H1 (cell line): ENCODE measurements around the gene EIF2B1. TPM values are rescaled to one million over a fixed set of nuclear protein-coding genes. Genes with fewer than 3 reads are reported as not detected.

Source experiments
- CTCF ChIA-PET: fragments of 300-600 bp; sonication (Branson Sonifier 250); formaldehyde crosslinking; loops from one replicate; lab custom pipeline; 2021; ENCODE audit not compliant: partially characterized antibody; lab: Charles Lee
- POLR2A ChIA-PET: fragments of 300-600 bp; sonication (Branson Sonifier 250); formaldehyde crosslinking; loops from one replicate; lab custom pipeline; 2021; ENCODE audit warnings: inconsistent platforms; ENCODE audit not compliant: partially characterized antibody; lab: Charles Lee
- DNase-seq, 2 experiments: peaks; one replicate each; pipeline versions ENCODE4 v3.0.0 to v3.0.0-alpha.2; 2010 to 2022; ENCODE audit warnings: low spot score in 2 of 2, low read depth in 1 of 2, mixed read lengths in 1 of 2
- FAIRE-seq: peaks from 2 replicates; lab custom pipeline; 2011; peaks lifted over from hg19 to GRCh38; lab: Jason Lieb, UNC
- H2AFZ ChIP-seq: 2 replicates; pipeline ENCODE4 v1.8.1; 2012; ENCODE audit warnings: low read length, inconsistent platforms
- H2AK5ac ChIP-seq: 2 replicates; pipeline ENCODE4 v1.6.1; 2013; ENCODE audit warnings: low read depth, low read length
- H2BK120ac ChIP-seq: replicated peaks from 2 replicates; pipeline ENCODE3; 2013; ENCODE audit warnings: low read depth, low read length, inconsistent platforms
- H2BK12ac ChIP-seq: 2 replicates; pipeline ENCODE4 v1.6.1; 2013; ENCODE audit warnings: low read depth, low read length
- H2BK15ac ChIP-seq: 2 replicates; pipeline ENCODE4 v1.6.1; 2013; ENCODE audit warnings: low read length
- H2BK20ac ChIP-seq: 2 replicates; pipeline ENCODE4 v1.6.1; 2013; ENCODE audit warnings: low read length
- H2BK5ac ChIP-seq: 2 replicates; pipeline ENCODE4 v1.6.1; 2013; ENCODE audit warnings: low read depth, low read length
- H3K14ac ChIP-seq: 2 replicates; pipeline ENCODE4 v1.6.1; 2013; ENCODE audit warnings: inconsistent platforms; ENCODE audit not compliant: insufficient read length
- H3K18ac ChIP-seq: 2 replicates; pipeline ENCODE4 v1.6.1; 2013; ENCODE audit warnings: low read length; ENCODE audit errors: extremely low read depth
- H3K23ac ChIP-seq: 2 replicates; pipeline ENCODE4 v1.6.1; 2013; ENCODE audit warnings: inconsistent platforms; ENCODE audit not compliant: insufficient read length
- H3K23me2 ChIP-seq: 2 replicates; pipeline ENCODE4 v1.6.1; 2013; ENCODE audit warnings: low read depth, low read length
- H3K27ac ChIP-seq: 2 replicates; pipeline ENCODE4 v1.6.1; 2011; ENCODE audit warnings: low read depth, low read length, inconsistent platforms
- H3K27me3 ChIP-seq, 4 experiments: replicated peaks in 1 of 4; 1 replicate in 1 of 4; 2 replicates in 3 of 4; pipeline versions ENCODE4 v1.6.1 to v1.8.1; 2011 to 2013; ENCODE audit warnings: low read length in 3 of 4, mild to moderate bottlenecking in 3 of 4, inconsistent platforms in 2 of 4, mixed read lengths in 2 of 4, moderate library complexity in 1 of 4; ENCODE audit not compliant: control insufficient read depth in 3 of 4, insufficient read depth in 3 of 4; ENCODE audit errors: extremely low read depth in 1 of 4
- H3K36me3 ChIP-seq, 4 experiments: 2 replicates each; pipeline versions ENCODE4 v1.6.1 to v1.8.1; 2011 to 2013; ENCODE audit warnings: mild to moderate bottlenecking in 4 of 4, low read length in 3 of 4, moderate library complexity in 2 of 4, control low read depth in 1 of 4, inconsistent platforms in 1 of 4; ENCODE audit not compliant: insufficient read depth in 4 of 4, control insufficient read depth in 2 of 4
- H3K4ac ChIP-seq: replicated peaks from 2 replicates; pipeline ENCODE3; 2013; ENCODE audit warnings: low read length, low read depth, mixed read lengths, inconsistent platforms; ENCODE audit not compliant: insufficient read length
- H3K4me1 ChIP-seq, 4 experiments: replicated peaks in 1 of 4; 1 replicate in 1 of 4; 2 replicates in 3 of 4; pipeline versions ENCODE4 v1.6.1 to v1.8.1; 2011 to 2013; ENCODE audit warnings: low read length in 3 of 4, inconsistent platforms in 2 of 4, mixed read lengths in 1 of 4; ENCODE audit not compliant: insufficient read depth in 4 of 4, control insufficient read depth in 3 of 4
- H3K4me2 ChIP-seq, 2 experiments: 2 replicates each; pipeline versions ENCODE4 v1.6.1 to v1.8.1; 2011 to 2013; ENCODE audit warnings: low read depth in 2 of 2, low read length in 2 of 2, control low read depth in 1 of 2, inconsistent platforms in 1 of 2, mild to moderate bottlenecking in 1 of 2; ENCODE audit not compliant: insufficient read depth in 1 of 2
- H3K4me3 ChIP-seq, 4 experiments: fragments of 200-600, 300-600 bp in 1 of 4; sonication (generic), shearing (Covaris generic), sonication (Bioruptor Twin) in 1 of 4; 2 replicates each; pipeline versions ENCODE4 v1.5.1 to v1.8.1; 2011 to 2016; ENCODE audit warnings: low read length in 4 of 4, low read depth in 3 of 4, control low read depth in 2 of 4, inconsistent platforms in 2 of 4, mild to moderate bottlenecking in 2 of 4, mixed read lengths in 1 of 4, moderate library complexity in 1 of 4; ENCODE audit not compliant: insufficient read depth in 2 of 4; ENCODE audit errors: extremely low read depth in 1 of 4
- H3K56ac ChIP-seq: replicated peaks from 2 replicates; pipeline ENCODE3; 2013; ENCODE audit warnings: low read depth, mild to moderate bottlenecking, mixed read lengths, low read length, inconsistent platforms; ENCODE audit not compliant: insufficient read length
- H3K79me1 ChIP-seq: 2 replicates; pipeline ENCODE4 v1.6.1; 2013; ENCODE audit warnings: low read depth, low read length, control low read depth
- H3K79me2 ChIP-seq, 2 experiments: 2 replicates each; pipeline versions ENCODE4 v1.6.1 to v1.8.1; 2012 to 2013; ENCODE audit warnings: low read length in 2 of 2, mild to moderate bottlenecking in 2 of 2, inconsistent platforms in 1 of 2; ENCODE audit not compliant: insufficient read depth in 2 of 2, control insufficient read depth in 1 of 2
- H3K9ac ChIP-seq, 4 experiments: replicated peaks in 1 of 4; 1 replicate in 1 of 4; 2 replicates in 3 of 4; pipeline versions ENCODE4 v1.6.1 to v1.8.1; 2011 to 2013; ENCODE audit warnings: low read depth in 3 of 4, low read length in 3 of 4, control low read depth in 2 of 4, mild to moderate bottlenecking in 2 of 4, moderate library complexity in 2 of 4, inconsistent platforms in 1 of 4; ENCODE audit errors: extremely low read depth in 1 of 4
- H3K9me3 ChIP-seq, 2 experiments: 2 replicates each; pipeline versions ENCODE4 v1.6.1 to v1.8.1; 2012 to 2013; ENCODE audit warnings: mild to moderate bottlenecking in 2 of 2, moderate library complexity in 2 of 2, control low read depth in 1 of 2, inconsistent platforms in 1 of 2, low read depth in 1 of 2, low read length in 1 of 2, mixed read lengths in 1 of 2; ENCODE audit not compliant: insufficient read depth in 2 of 2
- H4K20me1 ChIP-seq, 2 experiments: replicated peaks in 1 of 2; 2 replicates each; pipeline versions ENCODE3 to v1.8.1; 2011 to 2013; ENCODE audit warnings: inconsistent platforms in 2 of 2, low read length in 2 of 2, mild to moderate bottlenecking in 1 of 2; ENCODE audit not compliant: insufficient read depth in 2 of 2, control insufficient read depth in 1 of 2
- H4K5ac ChIP-seq: 2 replicates; pipeline ENCODE4 v1.6.1; 2013; ENCODE audit warnings: low read length, low read depth, mixed read lengths, inconsistent platforms; ENCODE audit not compliant: insufficient read length
- H4K8ac ChIP-seq: 2 replicates; pipeline ENCODE4 v1.8.0; 2013; ENCODE audit warnings: mild to moderate bottlenecking, moderate library complexity, low read length, inconsistent platforms; ENCODE audit not compliant: insufficient read depth; ENCODE audit errors: extremely low read depth
- H4K91ac ChIP-seq: replicated peaks from 2 replicates; pipeline ENCODE3; 2013; ENCODE audit warnings: low read length, mixed read lengths, inconsistent platforms; ENCODE audit not compliant: insufficient read length
- CHD1 ChIP-seq: IDR thresholded peaks from 2 replicates; pipeline ENCODE4 v1.6.1; 2012; ENCODE audit warnings: low read depth, low read length, improper control_type of control experiment
- CHD2 ChIP-seq: IDR thresholded peaks from 2 replicates; pipeline ENCODE4 v1.6.1; 2012; ENCODE audit warnings: low read length, improper control_type of control experiment
- CTCF ChIP-seq, 3 experiments: IDR thresholded peaks; 1 replicate in 2 of 3; 2 replicates in 1 of 3; pipeline versions ENCODE4 v1.5.1 to v1.6.1; 2011; ENCODE audit warnings: low read length in 3 of 3, mild to moderate bottlenecking in 3 of 3, inconsistent platforms in 2 of 3, low read depth in 1 of 3, moderate library complexity in 1 of 3; ENCODE audit not compliant: insufficient read depth in 1 of 3; ENCODE audit errors: control extremely low read depth in 1 of 3
- EZH2 ChIP-seq: fragments of 200-600 bp; sonication (generic); IDR thresholded peaks from 2 replicates; pipeline ENCODE4 v1.7.1; 2012; ENCODE audit warnings: low read depth, mild to moderate bottlenecking, moderate library complexity, low read length, inconsistent platforms; ENCODE audit not compliant: severe bottlenecking
- HDAC6 ChIP-seq: IDR thresholded peaks from one replicate; pipeline ENCODE4 v1.7.1; 2012; ENCODE audit warnings: low read depth, mild to moderate bottlenecking, inconsistent platforms, low read length, moderate library complexity
- JUN ChIP-seq: IDR thresholded peaks from 2 replicates; pipeline ENCODE4 v1.6.1; 2011; ENCODE audit warnings: low read depth, mild to moderate bottlenecking, improper control_type of control experiment, low read length
- MAFK ChIP-seq: IDR thresholded peaks from 2 replicates; pipeline ENCODE4 v1.6.1; 2012; ENCODE audit warnings: low read depth, mild to moderate bottlenecking, improper control_type of control experiment, low read length
- POLR2AphosphoS5 ChIP-seq: IDR thresholded peaks from 2 replicates; pipeline ENCODE4 v1.6.1; 2011; ENCODE audit warnings: low read depth, low read length
- SP2 ChIP-seq: IDR thresholded peaks from 2 replicates; pipeline ENCODE4 v1.6.1; 2012; ENCODE audit warnings: mild to moderate bottlenecking, low read length, inconsistent platforms
- USF2 ChIP-seq: IDR thresholded peaks from 2 replicates; pipeline ENCODE4 v1.6.1; 2011; ENCODE audit warnings: low read length, improper control_type of control experiment
- polyA plus RNA-seq, 7 experiments: library from polyadenylated mRNA; depleted of rRNA in 3 of 7; stranded (reverse) in 5 of 7; unstranded in 2 of 7; fragments of >200 nt in 5 of 7; fragments of 200-250 nt in 2 of 7; gene quantifications; 1 replicate in 5 of 7; 2 replicates in 1 of 7; 4 replicates in 1 of 7; pipeline versions ENCODE4 v1.2.1 to v1.2.3, GENCODE V29; 2011 to 2013; ENCODE audit warnings: missing spikeins in 2 of 7, mixed read lengths in 2 of 7
- total RNA-seq: library from RNA; stranded (reverse); fragmentation: NEBNext Ultra II Directional; extraction: Animal tissue kit (Norgen Biotek cat#: 25700); gene quantifications from 2 replicates; pipeline ENCODE4 v1.2.1, GENCODE V29; 2021
- TF ChIP-seq, protein P1 (sequence below): IDR thresholded peaks from 2 replicates; pipeline ENCODE4 v1.6.1; 2012; ENCODE audit warnings: inconsistent platforms

The EIF2B1 gene
- total and polyA plus RNA-seq, 2 of the 8 experiments (the other 6 are each of a cell fraction or from before 2014, with no cell fraction given), result 24.9 to 49.9 TPM

DNA sequence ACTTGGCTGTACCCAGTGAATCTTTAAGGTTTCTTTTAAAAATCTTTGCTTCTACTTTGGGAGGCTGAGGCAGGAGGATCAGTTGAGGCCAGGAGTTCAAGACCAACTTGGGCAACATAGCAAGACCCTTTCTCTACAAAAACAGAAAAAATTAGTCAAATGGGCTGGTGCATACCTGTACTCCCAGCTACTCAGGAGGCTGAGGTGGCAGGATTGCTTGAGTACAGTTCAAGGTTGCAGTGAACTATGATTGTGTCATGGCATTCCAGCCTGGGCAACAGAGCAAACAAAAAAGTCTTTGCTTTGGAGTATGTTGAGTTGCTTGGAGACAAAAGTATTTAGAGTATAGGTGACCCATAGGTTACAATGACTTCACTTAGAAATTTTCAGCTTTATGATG, 37.8 kb downstream of the EIF2B1 start:
- Histone ChIP-seq H3K79me2 (peaks cover 2 to 13% of the 10 kb centered on the region in 2 experiments; a peak in 2 of 4 replicates), H3K14ac (no peak overlapping the region), H2BK20ac (no peak overlapping the region), H3K79me1 (no peaks in the 10 kb centered on the region; the same call in 1 of the 2 replicates), H2BK12ac (no peak overlapping the region), H3K4ac (no peak overlapping the region), H3K18ac (no peak overlapping the region), H4K20me1 (peaks cover 2 to 6% of the 10 kb centered on the region in 2 experiments), H4K5ac (no peak overlapping the region), H3K4me2 (no peak overlapping the region), H3K9me3 (no peaks in the 10 kb centered on the region), H3K36me3 (peaks cover 11 to 53% (median 31%) of the 10 kb centered on the region in 4 experiments; a peak in 6 of 8 replicates), H2AK5ac (no peak overlapping the region), H3K23me2 (peaks cover 2% of the 10 kb centered on the region; the same call in 1 of the 2 replicates), H4K91ac (no peak overlapping the region), H3K4me1 (no peaks in the 10 kb centered on the region), H3K4me3 (no peak overlapping the region), H3K27me3 (no peaks in the 10 kb centered on the region), H3K23ac (no peak overlapping the region), H2BK5ac (no peak overlapping the region), H2AFZ (no peak overlapping the region), H4K8ac (no peak overlapping the region), H3K56ac (no peak overlapping the region), H3K9ac (no peak overlapping the region), H3K27ac (no peak overlapping the region), H2BK120ac (no peak overlapping the region), H2BK15ac (no peak overlapping the region)
- ChIA-PET POLR2A (no interaction called here), CTCF (no interaction called here)
- DNase-seq, result no peak
- no peak for FAIRE-seq
- TF ChIP-seq CTCF (IDR thresholded peaks at IDR 0.05; ENCODE audit: control extremely low read depth in 1 of 3, insufficient read depth in 1 of 3, low read depth in 1 of 3, low read length in 3 of 3) (no peak), JUN (no peak), CHD1 (no peak), MAFK (no peak), SP2 (no peak), HDAC6 (no peak), CHD2 (no peak), POLR2AphosphoS5 (no peak), USF2 (no peak), EZH2 (no peak)
- TF ChIP-seq, protein P1, sequence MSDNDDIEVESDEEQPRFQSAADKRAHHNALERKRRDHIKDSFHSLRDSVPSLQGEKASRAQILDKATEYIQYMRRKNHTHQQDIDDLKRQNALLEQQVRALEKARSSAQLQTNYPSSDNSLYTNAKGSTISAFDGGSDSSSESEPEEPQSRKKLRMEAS, result no peak
